RWPE1 (cell line): Measurements from ENCODE around the gene HSF4.
A peak's percentile ranks its signal among the peaks of the same experiment; 100 is the strongest.

Experiments
- CTCF ChIA-PET: fragments of 350-600 bp; sonication (Branson Sonifier 250); formaldehyde crosslinking; extraction: SDS; loops from one replicate; lab custom pipeline; 2021; lab: Yijun Ruan, JAX
- POLR2A ChIA-PET: fragments of 400-600 bp; formaldehyde crosslinking; extraction: SDS; loops from one replicate; lab custom pipeline; 2020; ENCODE audit warnings: antibody characterized with exemption; ENCODE audit not compliant: low non-redundant PET; lab: Yijun Ruan, JAX
- DNase-seq: peaks from one replicate; pipeline ENCODE4 v3.0.0; 2012; ENCODE audit warnings: low spot score
- H3K27ac ChIP-seq: fragments of 450-650 bp; 2 replicates; pipeline ENCODE4 v1.5.1; 2017
- TF ChIP-seq, protein P1 (sequence below): fragments of 450-650 bp; conservative IDR thresholded peaks from 2 replicates; pipeline ENCODE4 v1.5.1; 2017; ENCODE audit warnings: low read depth, mild to moderate bottlenecking

HSF4 gene

DNA sequence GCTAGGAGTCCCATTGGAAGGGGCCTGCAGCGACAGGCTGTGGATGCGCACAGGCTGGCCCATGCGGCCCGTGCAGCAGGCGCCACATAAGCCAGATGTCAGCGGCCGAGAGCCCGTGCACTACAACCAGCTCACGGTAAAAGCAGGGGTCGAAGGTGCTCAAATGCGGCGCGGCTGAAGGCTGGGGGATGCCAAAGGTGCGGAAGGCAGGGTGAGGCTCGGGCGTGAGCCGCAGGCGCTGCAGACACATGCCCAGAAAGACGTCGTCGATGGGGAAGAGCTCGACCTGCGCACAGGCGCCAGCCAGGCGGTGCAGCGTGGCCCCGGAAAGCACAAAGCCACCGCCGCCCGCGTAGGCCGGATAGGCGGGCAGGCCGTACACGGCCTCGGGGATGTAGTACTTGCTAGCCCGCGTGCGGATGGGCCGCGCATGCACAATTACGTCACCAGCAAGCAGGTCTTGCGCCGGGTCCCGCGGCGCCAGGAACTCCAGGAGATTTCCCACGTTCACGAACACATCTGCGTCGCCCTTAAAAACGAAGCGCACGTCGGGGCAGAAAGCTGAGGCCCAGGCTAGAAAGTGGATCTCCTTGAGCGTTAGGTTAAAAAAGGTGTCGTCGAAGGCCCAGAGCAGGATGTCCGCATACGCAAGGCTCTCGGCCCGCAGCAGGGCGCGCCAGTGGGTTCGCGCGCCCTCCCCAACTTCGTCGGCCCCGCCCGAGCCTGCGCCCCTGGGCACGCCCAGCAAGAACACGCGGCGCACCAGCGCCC is 15.1 kb upstream of the HSF4 start:
- peak overlapping the region; percentile 87 for H3K27ac ChIP-seq
- no peak for DNase-seq
- TF ChIP-seq, protein P1, sequence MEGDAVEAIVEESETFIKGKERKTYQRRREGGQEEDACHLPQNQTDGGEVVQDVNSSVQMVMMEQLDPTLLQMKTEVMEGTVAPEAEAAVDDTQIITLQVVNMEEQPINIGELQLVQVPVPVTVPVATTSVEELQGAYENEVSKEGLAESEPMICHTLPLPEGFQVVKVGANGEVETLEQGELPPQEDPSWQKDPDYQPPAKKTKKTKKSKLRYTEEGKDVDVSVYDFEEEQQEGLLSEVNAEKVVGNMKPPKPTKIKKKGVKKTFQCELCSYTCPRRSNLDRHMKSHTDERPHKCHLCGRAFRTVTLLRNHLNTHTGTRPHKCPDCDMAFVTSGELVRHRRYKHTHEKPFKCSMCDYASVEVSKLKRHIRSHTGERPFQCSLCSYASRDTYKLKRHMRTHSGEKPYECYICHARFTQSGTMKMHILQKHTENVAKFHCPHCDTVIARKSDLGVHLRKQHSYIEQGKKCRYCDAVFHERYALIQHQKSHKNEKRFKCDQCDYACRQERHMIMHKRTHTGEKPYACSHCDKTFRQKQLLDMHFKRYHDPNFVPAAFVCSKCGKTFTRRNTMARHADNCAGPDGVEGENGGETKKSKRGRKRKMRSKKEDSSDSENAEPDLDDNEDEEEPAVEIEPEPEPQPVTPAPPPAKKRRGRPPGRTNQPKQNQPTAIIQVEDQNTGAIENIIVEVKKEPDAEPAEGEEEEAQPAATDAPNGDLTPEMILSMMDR, result no peak
- ChIA-PET POLR2A (no interaction called here), CTCF (interaction anchor here (0.6 to 1.1 kb wide), 3 partner anchors 14 to 172 kb away, joined by 3 read pairs; no protein-coding TSS in a partner anchor)

- peak overlapping the region; percentile 87 for H3K27ac ChIP-seq
- CTCF ChIA-PET, result interaction anchor here (0.7 kb wide), 1 partner anchor 198 kb away, joined by 4 read pairs; no protein-coding TSS in a partner anchor
These were observed 14.3 kb upstream of the HSF4 start for GRCh38 chr16:67150047-67150832.

GRCh38 chr16:67150833-67151396 is 13.6 kb upstream of the HSF4 start, which contains the start of gene B3GNT9:
Gene B3GNT9, minus strand, starts transcription at chr16:67150998. Its CDS starts 513 bp downstream, at chr16:67150485.
- peak within 1 kb of the TSS; percentile 87 for H3K27ac ChIP-seq
- ChIA-PET POLR2A (interaction anchor here (0.6 to 1.3 kb wide), 3 partner anchors 9 to 123 kb away, joined by 3 to 4 read pairs (median 3); partner anchors contain the start of gene NOL3), CTCF (interaction anchor here (0.7 kb wide), 1 partner anchor 198 kb away, joined by 4 read pairs; no protein-coding TSS in a partner anchor)
- TF ChIP-seq, protein P1, result no peak
- DNase-seq, result peak; percentile 65

More at GRCh38 chr16:67150047-67150832, 14.3 kb upstream of the HSF4 start:
- POLR2A ChIA-PET, result interaction anchor here (0.6 to 1.3 kb wide), 3 partner anchors 10 to 122 kb away, joined by 3 to 4 read pairs (median 3); partner anchors contain the start of gene NOL3
- TF ChIP-seq, protein P1, result peak; percentile 18; the same call in 1 of the 2 replicates
- no peak for DNase-seq

GRCh38 chr16:67151431-67152097 is 13.0 kb upstream of the HSF4 start:
- H3K27ac ChIP-seq, result peak overlapping the region; percentile 87
- TF ChIP-seq, protein P1, result no peak
- ChIA-PET POLR2A (interaction anchor here (1.0 to 1.3 kb wide), 2 partner anchors 19 to 124 kb away, joined by 3 to 4 read pairs; partner anchors contain the start of gene NOL3), CTCF (no interaction called here)
- no peak for DNase-seq

- no peak overlapping the region for H3K27ac ChIP-seq
- CTCF ChIA-PET, result interaction anchor here (0.5 to 2.0 kb wide), 40 partner anchors 9 to 1102 kb away, joined by 3 to 27 read pairs (median 4); partner anchors contain the start of genes CES3, ELMO3 and EXOC3L1
These were observed 9.8 kb upstream of the HSF4 start for GRCh38 chr16:67154578-67155294.

More at GRCh38 chr16:67154578-67155294, 9.8 kb upstream of the HSF4 start:
- POLR2A ChIA-PET, result interaction anchor here (0.6 to 0.9 kb wide), 3 partner anchors 16 to 276 kb away, joined by 3 to 4 read pairs (median 3); partner anchors contain the start of gene NOL3
- no peak for DNase-seq
- TF ChIP-seq, protein P1, result no peak
